NCI-H510A treated with DMSO at 0.1 percent for 48 hours (cell line): ENCODE data around the gene MRPL14.

Source experiments
- DNase-seq: peaks from one replicate; lab custom pipeline; 2025; lab: John Stamatoyannopoulos, UW

MRPL14 gene

DNA sequence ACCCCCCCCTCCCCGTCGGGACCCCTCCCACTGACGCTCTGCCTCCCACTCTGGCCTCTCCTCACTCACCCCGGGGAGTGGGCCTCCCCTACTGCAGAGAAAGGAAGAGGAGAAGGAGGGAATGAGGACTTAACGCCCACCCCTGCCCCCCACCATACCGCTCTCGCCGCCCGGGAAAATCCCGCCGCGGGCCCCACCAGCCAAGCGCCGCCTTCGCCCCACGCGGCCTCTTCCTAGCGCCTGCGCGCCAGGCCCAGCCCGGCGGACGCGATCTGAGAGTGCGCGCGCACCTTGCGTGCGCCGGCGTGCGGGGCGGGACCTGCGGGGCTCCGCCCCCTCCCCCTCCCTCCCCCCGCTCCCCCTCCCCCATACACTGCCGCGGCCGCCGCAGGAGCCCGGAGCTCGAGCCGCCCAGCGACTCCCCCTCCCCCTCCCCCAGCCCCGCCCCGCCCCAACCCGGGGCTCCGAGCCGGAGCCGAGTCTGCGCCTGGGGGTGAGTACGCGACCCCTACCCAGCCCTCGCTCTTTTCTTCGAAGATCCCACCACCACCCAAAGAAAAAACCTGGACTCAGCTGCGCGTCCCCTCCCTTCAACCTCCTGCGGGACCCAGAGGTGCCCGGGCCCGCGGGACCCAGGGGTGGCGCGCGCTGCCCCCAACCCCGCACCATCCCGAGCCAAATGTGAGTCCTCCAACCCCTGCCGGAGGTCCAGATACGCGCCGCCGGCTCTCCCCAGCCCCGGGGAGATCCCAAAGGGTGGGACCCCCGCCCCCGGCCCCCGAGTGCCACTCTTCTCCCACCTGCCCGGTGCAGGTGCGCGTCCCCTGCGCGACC is at the start of gene MRPL14, which contains the start of gene TMEM63B:
Gene MRPL14, minus strand, starts transcription at position 267 of the 834 bp plus-strand sequence. CDS start 10,841 bp downstream, outside the sequence.
Gene TMEM63B, plus strand, starts transcription at position 369 of the 834 bp plus-strand sequence. CDS start 7,031 bp downstream, outside the sequence.
- peak; percentile 73 for DNase-seq

DNA sequence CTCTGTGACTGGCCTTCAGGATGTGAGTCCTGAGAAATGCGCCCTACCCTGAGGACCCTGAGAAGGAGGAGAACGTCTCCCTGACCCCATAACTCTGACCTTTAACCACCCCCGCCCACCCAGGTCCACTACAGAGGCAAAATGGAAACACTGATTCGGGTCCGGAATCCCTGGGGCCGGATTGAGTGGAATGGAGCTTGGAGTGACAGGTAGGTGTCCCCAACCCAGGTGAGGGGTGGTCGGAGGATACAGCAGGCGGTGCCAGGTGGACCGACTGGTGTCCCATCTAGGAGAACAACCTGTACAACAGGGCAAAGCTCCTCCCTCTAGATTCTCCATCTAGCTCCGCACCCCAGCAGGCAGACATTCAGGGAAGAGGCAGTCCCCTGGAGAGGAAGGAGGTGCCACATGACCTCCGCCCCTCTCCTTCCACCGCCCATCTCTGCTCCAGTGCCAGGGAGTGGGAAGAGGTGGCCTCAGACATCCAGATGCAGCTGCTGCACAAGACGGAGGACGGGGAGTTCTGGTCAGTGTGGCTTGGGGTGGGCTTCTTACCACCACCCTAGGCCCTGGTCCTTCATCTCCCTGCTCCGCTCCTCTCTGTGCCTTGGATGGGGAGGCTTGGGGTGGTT is 49.0 kb upstream of the MRPL14 start:
- no peak for DNase-seq

DNA sequence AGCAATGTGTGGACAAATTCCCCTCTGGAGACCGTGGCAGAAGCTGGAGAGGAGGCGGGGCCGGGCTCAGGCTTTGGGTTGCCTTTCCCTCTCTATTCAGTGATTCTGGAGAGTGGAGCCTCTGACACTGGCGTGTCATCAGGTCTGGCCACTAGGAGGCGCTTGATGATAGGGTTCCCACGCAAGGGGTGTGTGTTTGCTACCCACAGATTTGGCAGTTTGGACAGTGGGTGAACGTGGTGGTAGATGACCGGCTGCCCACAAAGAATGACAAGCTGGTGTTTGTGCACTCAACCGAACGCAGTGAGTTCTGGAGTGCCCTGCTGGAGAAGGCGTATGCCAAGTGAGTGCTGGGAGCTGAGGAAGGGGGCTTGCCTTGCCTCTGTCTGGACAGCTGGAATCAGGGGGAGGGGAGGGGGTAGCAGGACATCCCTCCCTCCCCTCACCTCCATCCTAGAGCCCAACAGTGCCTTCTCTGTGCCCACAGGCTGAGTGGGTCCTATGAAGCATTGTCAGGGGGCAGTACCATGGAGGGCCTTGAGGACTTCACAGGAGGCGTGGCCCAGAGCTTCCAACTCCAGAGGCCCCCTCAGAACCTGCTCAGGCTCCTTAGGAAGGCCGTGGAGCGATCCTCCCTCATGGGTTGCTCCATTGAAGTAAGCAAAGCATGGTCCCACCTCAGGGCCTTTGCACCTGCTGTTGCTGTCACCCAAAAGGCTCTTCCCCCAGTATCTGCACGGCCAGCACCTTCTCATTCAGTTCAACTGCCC is 45.7 kb upstream of the MRPL14 start:
- DNase-seq: peak; percentile 61

DNA sequence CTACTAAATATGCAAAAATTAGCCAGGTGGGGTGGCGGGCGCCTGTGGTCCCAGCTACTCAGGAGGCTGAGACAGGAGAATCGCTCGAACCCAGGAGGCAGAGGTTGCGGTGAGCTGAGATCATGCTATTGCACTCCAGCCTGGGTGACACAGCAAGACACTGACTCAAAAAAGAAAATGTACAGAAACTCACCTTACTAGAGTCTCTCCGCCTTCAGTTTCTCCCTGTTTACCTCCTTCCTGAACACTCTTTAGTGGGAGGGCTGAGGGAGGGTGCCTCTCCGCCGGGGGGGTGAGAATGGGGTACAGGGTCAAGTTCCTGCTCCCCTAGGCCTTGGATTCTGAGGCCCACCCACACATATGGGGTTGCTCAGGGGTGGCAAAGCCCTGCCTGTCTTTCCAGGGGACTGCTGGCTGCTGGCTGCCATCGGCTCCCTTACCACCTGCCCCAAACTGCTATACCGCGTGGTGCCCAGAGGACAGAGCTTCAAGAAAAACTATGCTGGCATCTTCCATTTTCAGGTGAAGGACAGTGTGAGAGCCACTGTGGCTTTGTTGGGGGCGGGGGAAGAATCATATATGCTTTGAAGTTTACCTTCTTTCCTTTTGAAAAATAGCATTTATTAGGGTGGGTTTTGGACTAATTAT is 44.8 kb upstream of the MRPL14 start:
- DNase-seq: no peak

DNA sequence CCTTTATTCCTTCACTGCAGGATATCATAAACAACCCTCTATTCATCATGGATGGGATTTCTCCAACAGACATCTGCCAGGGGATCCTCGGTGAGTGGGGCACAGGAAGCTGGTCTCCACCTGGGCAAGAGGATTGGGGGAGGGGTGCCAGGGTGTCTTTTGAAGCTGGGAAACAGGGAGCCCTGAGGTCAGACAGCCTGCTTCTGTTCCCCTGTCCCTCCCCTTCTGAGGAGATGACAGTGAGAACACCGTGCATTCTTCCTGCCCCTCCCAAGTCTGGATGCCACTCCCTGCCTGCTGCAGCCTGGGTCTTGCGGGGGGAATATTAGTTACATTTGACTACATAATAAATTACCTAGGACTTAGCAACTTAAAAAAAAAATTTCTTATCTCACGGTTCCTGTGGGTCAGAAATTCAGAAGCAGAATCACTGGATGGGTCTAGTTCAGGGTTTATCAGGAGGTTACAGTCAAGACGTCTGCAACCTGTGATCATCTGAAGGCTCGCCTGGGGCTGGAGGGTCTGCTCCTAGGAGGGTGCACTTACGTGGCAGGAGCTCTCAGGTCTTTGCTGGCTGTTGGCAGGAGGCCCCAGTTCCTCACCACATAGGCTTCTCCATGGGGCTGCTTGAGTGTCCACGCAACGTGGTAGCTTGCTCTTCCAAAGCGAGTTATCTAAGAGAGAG is 42.8 kb upstream of the MRPL14 start:
- DNase-seq: no peak

DNA sequence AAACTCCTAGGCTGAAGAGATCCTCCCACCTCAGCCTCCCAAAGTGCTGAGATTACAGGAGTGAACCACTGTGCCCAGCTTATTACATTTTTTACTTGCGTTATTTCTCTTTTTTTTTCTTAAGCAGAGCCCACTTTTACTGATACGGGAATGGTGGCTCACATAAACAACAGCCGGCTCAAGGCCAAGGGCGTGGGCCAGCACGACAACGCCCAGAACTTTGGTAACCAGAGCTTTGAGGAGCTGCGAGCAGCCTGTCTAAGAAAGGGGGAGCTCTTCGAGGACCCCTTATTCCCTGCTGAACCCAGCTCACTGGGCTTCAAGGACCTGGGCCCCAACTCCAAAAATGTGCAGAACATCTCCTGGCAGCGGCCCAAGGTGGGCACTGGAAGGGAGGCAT is 41.9 kb upstream of the MRPL14 start:
- DNase-seq: no peak

DNA sequence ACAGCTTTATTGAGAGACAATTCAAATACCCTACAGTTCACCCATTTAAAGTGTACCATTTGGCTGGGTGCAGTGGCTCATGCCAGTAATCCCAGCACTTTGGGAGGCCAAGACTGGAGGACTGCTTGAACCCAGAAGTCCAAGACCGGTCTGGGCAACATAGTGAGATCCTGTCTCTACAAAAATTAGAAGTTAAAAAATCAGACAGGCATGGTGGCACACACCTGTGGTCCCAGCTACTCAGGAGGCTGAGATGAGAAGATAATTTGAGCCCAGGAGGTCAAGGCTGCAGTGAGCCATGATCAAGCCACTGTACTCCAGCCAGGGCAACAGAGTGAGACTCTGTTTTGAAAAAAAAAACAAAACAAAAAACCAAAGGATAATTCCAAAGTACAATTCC is 40.3 kb upstream of the MRPL14 start:
- no peak for DNase-seq

DNA sequence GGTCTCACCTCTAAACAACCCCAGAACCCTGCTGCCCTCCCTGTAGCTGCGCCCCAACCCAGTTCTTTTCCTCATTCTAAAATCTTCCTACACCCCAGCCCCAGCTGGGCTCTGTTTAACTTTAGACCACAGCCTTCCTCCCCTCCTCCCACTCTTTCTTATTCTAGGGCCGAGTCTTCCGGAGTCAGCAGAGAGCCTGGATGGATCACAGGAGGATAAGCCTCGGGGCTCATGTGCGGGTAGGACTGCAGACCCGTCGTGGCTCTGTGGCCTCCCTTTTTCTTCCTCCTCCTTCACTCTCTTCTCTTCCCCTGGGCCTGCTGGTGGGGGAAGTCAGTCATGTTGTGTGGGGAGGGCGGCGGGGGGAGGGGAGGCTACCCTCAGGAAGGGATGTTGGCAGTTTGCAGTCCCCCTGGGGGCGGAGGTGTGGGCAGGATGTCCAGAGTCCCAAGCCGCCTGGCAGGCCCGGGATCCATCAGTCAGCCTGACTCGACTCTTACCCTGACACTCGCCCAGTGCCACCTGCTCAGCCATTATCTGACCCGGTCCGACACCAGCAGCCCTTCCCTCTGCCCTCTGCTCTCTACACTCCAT is 39.4 kb upstream of the MRPL14 start:
- no peak for DNase-seq

DNA sequence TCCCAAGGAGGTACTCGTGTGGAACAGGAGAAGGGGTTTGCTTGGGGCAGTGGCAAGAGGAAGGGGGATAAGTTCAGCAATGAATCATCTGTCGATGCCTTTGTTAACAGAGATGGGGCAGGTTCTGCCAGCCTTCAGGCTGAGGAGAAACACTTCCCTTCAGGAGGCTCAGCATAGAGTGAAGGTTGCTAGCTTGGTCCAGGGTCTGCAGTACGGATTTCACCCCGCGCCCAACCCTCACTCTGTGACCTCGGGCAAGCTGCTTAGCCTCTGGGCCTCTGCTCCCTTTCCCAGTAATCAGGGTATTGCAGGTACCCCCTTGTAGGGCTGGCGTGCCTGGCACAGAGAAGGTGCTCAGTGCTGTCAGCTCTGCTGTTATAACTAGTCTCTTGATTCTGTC is 38.9 kb upstream of the MRPL14 start:
- DNase-seq: no peak

DNA sequence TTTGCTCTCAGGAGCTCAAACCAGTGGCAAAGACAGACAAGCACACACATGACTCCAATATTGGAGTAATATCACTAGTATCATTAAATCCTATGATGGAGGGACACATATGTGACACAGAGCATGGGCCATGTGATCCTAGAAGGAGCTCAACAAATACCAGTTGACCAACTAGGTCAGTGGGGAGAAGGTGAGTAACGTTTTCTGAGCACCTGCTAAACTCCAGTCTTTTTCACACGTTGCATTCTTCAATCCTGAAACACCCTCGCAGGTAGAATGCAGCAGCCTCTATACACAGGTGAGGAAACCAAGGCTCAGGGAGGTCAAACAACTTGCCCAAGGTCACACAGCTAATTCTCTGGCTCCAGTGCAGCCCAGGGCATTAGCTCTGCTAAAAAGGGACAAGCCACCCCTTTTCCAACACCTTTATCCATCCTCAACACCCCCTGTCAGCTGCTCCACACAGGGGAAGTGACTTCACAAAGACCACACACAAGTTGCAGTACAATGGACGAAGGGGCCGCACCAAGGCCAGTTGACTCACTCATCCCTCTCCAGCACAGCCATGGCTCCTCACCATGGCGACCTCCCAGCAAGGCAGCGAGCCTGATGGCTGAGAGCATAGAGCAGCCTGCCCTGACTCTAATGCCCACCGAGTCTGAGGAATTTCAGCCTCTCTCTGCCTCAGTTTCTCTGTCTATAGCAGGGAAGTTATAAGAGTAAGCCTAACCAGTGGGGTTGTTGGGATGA is 35.8 kb upstream of the MRPL14 start:
- no peak for DNase-seq

DNA sequence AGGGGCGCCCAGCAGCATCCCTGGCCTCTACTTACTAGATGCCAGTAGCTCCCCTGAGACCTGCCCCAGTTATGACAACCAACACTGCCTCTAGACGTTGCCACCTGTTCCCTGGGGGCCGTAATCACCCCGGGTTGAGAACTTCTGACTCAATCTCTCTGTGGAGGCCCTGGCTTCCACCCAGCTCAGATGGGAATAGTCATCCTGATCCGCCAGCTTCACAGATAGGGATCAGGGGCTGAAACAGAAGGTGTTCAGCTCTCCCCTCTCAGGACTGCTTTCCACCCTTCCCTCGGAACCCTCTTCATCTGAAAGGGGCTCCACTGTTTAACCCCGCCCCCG is 34.7 kb upstream of the MRPL14 start:
- DNase-seq: no peak

DNA sequence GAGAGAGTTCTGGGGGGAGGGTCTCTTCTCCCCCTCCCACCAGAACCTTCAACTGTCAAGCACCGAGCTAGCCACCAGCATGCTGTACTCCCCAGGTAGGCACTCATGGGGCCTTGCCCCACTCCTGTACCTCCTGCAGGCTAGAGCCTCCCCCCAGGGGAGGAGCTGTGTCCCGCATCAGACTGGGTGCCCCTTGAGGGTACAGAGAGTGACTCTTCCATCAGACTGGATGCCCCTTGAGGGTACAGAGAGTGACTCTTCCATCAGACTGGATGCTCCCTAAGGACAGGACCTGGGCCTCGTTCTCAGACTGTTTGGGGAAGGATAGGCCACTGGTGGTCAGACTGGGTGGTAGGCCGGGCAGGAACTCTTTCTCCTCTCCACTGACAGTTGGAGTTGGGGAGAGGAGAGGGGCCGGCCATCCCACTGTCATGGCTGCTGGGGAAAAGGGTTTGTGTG is 31.5 kb upstream of the MRPL14 start, which contains the start of gene CAPN11:
Gene CAPN11, plus strand, starts transcription at position 51 of the 459 bp plus-strand sequence. Its CDS starts 29 bp downstream, at position 80.
- DNase-seq: no peak

DNA sequence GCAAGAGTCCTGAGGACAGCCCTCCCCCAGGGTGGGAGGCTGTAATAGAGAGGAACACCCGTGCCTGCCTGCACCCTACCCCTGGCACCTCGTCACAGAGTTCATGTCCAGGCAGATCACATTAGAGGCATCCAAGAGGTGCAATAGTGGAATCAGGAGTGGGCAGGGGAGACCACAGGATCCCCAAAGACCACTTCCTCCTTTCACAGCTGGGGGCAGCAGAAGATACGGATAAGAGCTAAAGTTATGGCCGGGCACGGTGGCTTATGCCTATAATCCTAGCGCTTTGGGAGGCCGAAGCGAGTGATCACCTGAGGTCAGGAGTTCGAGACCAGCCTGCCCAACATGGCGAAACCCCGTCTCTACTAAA is 29.9 kb upstream of the MRPL14 start:
- no peak for DNase-seq

DNA sequence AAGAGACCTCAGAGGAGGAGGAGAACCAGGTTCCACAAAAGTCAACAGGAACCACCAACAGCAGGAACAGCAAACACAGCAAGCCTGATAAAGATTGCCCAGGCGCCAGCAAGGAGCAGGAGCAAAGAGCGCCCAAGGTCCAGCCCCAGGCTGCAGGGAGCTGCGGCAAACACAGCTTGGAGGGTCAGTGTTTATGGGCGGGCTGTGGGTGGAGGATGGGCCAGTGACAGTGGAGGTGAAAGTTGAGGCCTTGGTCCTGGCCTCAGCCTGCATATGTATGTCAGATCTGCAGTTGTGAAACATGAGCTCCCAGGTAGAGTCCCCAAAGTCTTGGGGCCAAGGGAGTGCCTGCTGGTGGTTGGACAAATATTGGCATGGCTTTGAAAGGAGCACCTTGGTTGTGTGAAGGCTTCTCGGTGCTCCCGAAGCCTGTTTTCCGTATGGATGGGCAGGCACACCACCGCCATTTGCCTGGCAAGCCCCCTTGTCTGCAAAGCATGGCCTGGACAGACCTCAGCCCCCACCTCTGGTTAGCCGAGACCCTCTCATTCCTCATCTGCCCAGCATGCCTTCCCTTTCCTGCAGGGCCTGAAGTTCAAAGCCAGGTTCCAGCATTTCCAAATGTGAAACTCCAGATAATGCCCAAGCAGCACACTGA is 29.4 kb upstream of the MRPL14 start:
- no peak for DNase-seq

DNA sequence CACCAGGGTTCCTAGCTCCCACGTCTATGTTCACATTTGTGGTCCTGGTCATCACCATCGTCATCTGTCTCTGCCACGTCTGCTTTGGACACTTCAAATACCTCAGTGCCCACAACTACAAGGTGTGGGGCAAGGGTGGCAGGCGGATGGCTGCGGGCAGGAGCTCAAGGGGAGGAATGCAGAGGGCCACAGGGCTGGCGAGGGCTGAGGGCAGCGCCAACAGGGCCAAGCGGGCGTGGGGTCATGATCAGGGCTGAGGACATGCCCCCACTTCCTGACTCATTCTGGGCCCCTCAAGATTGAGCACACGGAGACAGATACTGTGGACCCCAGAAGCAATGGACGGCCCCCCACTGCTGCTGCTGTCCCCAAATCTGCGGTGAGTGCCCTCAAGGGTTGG is 26.8 kb upstream of the MRPL14 start:
- no peak for DNase-seq

DNA sequence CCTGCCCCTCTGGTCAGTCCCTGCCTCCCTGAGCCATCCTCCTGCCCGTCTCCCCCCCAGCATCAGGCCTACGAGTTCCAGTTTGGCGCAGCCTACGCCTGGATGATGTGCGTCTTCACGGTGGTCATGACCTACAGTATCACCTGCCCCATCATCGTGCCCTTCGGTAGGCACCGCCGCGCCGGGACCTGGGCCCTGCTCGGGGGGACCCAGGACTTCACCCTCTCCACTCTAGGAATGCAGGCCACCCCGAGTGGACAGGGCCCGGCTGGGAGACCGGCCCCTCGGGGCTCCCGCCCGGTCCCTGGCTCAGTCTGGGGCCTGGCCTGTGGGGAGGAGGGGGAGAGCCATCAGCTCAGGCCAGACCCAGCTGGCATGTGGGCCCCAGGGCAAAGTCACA is 25.3 kb upstream of the MRPL14 start:
- DNase-seq: no peak

DNA sequence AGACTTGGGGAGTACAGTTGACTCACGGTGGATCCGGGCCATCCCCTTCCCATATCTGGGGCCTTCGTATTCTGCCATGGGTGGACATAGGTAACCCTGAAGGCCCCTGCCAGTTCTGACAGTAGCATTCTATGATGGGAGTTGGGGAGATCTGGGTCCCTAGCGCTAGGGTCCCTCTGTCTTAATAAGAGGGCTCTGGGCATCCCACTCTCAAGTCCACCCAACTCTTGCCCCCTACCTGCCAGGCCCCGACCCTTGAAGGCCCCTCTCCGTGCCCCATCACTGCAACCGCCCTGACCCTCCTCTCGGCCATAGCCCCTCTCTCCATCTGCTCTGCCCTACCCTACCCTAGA is 24.8 kb upstream of the MRPL14 start:
- DNase-seq: no peak

DNA sequence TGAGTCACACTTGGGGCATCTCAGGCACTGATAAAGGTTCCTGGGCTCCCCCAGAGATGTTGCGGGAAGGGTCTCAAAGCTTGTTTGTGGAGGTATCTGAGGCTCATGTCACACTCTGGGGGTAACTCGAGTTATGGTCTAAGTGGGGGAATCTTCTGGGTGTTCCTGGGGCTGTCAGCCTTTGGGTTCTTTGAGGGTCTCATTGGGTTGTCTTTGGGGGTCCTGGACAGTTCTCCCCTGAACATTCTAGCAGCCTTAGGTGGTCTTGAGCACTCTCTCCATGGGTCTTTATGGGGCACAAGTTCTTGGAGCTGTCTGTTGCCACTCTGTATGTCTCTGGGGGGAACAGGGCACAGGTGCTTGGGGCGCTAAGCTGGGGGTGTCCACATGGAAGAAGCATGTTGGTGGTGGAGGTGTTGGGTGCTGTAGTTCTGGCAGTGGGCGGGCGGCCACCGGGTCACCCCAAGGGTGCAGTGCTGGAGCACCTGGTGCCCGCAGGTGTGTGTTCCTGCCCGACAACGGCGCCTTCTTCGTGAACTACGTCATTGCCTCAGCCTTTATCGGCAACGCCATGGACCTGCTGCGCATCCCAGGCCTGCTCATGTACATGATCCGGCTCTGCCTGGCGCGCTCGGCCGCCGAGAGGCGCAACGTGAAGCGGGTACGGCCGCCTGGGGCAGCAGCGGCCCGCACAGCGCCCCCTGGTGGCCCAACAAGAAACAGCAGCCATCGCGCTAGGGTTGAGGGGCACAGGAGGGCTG is 24.3 kb upstream of the MRPL14 start:
- DNase-seq: peak; percentile 71

DNA sequence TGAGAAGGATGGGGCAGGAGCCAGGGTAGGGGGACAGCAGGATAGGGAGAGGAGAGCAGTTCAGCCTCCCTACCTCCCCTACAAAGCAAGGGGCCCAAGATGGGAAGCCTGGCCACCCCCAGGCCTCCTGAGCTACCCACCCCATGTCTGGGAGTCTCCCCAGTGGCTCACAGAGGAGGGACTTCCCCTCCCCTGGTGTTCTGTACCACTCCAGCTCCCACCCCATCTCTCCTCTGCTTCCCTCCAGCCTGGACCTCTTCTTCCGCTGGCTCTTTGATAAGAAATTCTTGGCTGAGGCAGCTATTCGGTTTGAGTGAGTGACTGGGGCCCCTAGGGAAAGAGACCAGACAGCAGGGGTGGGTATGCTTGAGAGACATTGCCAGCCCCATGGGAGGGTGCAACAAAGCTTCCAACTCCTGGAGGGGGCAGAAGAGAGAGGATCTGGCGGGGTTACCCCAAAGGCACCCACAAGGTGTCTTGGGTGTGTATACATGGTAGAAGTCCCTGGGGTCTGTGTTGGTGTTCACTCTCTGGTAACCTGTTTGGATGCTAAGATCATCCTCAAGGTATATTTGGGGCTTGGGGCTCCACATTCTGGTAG is 23.2 kb upstream of the MRPL14 start:
- DNase-seq: no peak
